HG03064 (cell line): Measurements from ENCODE around the gene RGS12.

Experiments used
- ATAC-seq: cut with Tn5 transposase; IDR thresholded peaks from one replicate; pipeline ENCODE4 v1.9.1; 2021; ENCODE audit warnings: low read depth; ENCODE audit not compliant: unreplicated experiment

RGS12 gene

DNA sequence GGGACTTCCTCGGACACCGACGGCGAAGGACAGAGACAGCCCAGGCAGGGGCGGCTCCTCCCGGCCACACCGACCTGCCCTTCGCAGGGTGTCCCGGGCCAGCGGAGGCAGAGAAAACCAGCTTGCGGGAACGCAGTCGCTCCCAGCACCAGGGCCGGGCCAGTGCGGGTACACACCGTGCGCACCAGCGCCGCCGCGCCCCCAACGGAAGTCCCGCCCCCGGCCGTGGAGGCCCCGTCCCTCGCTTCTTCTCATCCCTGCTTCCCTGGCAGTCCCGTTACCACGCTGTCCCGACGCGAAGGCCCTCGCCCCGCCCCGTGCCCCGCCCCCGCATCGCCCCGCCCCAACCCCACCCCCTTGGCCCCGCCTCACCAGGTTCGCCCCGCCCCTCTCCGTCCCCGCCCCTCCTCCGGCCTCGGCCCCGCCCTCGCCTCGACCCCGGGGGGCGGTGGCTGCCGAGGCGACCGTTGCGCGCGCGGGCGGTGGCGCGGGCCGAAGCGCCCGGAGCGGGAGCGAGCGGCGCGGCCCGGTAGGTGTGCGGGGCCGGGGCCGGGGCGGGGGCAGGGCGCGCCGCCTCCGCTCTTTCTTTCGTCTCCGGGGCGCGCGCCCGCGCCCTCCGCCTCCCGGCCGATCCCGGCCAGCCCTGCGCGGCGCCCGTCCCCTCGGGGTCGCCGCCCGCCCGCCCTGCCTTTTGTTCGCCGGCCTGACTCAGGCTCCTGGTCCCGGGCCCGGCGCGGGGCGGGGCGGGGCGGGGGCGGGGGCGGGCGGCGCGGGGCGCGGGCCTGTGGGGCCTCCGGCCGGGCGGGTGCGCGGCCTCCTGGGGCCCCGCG lies at the start of gene RGS12:
TSS of gene RGS12 (plus strand) at position 451 of the 830 bp plus-strand sequence. CDS start 23,150 bp downstream, outside the sequence.
- ATAC-seq = peak; percentile 76

GRCh38 chr4:3243136-3243780 lies 49.6 kb upstream of the RGS12 start:
- ATAC-seq = no peak

- ATAC-seq = no peak
Observed at GRCh38 chr4:3244002-3244401, 48.8 kb upstream of the RGS12 start.

DNA sequence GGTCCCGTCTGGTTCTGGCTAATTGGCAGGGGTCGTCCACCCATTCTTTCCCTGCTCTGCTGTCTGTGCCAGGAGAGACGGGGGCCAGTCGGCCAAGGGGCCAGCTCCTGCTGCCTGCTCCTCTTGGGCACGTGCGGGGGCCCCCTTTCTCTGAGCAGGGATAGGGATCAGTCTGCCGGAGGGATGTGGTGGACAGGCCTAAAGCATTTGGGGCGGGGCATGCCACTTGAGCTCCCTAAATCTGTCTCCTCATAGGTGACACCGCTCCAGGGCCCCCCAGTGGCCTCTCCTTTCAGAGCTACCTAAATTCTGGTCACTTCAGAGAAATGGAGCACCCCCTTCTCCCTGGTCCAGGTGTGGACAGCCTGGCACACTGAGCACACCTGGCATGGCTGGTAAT lies 48.1 kb upstream of the RGS12 start:
- no peak for ATAC-seq

DNA sequence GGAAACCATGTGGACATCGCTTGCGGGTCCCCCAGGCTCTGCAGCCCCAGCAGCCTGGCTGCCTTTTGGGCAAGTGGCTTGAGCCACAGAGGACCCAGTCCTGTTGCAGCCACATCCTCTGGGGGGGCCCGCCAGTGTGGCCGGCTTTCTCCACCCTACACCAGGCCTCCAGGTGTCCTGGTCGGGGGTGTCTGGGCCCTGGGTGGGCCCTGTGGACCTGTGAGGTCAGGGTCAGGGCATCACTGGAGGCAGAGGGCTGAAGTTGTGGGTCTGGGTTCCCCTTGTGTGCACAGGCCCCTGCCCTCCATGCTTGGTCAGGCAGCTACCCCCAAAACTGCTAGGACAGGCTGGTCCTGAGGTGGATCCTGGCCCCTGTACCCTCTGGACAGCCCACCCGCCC lies 47.1 kb upstream of the RGS12 start:
- ATAC-seq = no peak

- no peak for ATAC-seq
Observed at GRCh38 chr4:3246458-3247398, 46.1 kb upstream of the RGS12 start.

DNA sequence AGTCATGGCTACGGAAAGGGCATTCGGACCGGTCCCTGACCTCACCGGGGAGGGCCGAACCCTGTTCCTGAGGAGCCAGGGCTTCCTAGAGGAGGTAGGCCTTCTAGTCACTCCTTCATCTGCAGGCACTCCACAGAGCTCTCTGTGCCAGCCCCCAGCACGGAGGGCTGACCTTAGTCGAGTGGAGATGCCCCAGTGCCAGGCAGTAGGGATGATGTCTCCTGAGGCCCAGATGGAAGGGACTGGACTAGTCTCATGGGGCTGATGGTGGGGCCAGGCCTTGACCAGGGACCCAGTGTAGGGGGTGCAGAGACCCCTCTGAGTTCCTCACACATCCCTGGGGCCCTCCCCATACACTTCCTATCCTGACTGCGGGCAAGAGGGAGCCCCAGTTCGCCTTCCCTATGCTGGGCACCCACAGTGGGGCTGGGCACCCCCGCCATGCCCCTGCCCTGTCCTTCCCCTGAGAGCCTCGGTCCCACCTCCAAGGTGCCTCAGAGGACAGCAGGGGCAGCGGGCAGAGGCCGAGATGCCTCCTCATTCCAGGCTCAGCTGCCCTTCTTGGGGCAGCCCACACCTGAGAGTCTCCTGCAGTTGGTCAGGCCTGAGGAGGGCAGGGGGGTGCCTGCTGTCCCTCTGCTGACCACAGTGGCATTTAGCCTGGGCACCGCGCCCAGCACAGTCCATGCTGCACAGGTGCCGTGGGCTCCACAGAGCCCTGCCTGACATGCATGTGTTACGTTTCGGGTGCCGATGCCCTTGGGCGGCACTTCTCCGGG lies 45.2 kb upstream of the RGS12 start:
- ATAC-seq = no peak

- no peak for ATAC-seq
Observed at GRCh38 chr4:3248178-3248480, 44.7 kb upstream of the RGS12 start.

GRCh38 chr4:3248811-3249661 lies 43.8 kb upstream of the RGS12 start, which contains the start of gene MSANTD1:
MSANTD1 (plus strand) TSS chr4:3249159; CDS start chr4:3249223, 64 bp downstream.
- ATAC-seq = no peak

DNA sequence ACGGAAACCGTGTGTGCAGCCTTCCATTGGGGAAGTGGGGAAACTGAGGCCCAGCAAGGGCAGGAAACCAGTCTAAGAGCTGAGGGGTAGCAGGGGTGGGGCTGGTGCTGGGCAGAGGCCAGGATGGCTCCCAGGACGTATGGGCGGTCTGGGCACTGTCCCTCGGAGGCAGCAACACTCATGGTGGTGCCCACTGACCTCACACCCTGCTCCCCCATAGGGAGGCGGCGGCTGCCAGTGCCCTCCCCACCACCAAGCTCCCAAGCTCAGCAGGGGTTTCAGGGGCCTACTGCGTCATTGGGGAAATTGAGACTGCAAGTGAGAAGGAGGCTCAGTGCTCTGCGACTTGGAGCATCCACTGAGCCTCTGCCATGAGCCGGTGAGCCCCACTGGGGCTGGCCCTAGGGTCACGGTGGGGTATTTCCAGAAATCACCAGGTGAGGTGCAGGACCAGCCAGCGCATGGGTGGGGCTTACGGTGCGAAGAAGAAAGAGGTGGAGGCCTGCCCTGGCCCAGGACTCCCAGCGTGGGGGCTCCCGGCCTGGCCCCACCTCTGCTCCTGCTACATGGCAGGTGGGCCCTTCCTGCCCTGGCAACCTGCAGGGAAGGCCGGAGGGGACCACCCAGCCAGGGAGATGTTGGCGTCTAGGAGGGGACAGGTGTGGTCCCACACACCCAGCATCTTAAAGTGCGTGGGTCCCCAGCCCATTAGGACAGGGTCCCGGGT lies 42.9 kb upstream of the RGS12 start:
- ATAC-seq = no peak

GRCh38 chr4:3250438-3250955 lies 42.3 kb upstream of the RGS12 start:
- ATAC-seq = no peak

DNA sequence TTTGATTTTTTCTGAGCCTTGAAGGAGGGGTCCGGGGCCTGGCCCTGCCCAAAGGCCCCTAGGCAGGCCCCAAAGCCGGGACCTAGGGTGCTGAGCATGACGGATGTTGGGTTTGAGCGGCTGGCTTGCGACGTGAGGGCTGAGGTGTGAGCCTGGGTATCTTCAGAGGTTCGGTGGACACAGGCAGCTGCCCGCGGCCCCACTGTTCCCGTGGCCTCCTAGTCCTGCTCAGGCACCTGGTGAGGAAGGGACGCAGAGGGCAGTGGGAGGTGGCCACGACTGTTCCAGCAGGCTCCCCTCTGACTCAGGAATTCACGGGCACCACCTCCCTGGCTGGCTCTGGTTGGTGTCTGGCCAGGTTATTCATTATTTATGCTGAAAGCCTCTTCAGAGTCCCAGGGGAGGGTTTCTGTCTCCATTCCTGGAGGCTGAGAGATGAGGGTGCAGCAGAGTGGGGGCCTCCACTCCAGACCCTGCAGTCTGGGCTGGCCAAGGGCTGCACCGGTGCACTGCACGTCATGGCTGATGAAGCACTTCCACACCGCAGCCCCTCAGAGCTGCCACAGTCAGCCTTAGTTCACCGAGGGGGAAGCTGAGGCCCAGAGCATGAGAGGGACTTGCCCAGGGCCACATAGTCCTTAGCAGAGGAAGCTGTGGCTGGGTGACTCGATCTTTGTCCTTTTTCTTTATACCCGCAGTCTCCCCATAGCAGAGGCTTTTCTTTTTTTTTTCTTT lies 41.7 kb upstream of the RGS12 start:
- no peak for ATAC-seq

DNA sequence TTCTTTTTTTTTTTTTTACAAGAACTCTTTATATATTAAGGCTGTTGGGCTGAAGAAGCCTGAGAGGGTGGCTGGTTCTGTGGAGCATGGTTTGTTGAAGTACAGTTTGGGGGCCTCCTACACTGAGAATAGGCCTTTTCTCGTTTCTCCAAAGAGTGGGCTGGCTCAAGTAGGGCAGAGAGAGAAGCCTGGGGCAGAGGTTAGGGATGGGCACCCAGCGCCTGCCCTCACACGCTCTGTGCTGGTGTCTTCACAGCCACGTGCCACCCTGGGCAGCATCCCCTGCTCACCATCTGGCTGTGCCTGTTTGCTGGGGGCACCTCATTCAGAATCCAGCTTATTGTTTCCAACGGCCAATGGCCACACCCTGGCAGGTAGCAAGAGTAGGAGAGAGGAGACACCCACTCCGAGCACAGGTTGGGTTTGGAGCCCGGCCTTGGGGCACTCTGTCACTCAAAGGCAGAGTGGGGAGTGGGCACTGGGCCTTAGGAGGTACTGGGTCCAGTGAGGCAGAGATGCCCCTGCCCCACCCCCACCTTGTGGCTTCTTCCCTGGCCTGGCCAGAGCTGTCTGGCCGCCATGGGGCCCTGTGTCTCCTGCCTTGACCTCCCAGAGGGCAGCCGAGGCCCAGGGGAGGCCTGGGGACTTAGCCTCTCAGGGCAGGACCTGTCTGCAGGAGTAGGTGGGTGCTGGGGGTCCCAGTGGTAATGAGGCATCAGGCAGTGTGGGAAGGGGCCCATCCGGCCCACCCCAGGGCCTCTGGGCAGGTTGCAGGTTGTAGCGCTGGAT lies 40.9 kb upstream of the RGS12 start:
- no peak for ATAC-seq

DNA sequence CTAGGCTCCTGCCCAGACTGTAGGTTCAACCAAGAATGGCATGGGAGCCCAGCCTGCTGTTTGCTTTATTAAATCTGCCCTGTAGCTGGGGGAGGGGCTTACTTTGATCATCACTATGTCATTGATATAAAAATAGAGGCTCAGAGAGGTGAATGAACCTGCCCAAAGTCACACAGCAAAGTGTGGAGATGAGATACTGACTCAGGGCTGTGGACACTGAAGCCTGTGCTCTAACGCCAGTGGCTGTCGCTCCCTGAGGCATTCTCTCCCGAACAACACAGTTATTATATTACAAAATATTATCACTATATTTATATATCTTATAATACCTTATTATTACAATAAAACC lies 40.4 kb upstream of the RGS12 start:
- no peak for ATAC-seq

GRCh38 chr4:3252831-3253641 lies 39.8 kb upstream of the RGS12 start:
- ATAC-seq = no peak

DNA sequence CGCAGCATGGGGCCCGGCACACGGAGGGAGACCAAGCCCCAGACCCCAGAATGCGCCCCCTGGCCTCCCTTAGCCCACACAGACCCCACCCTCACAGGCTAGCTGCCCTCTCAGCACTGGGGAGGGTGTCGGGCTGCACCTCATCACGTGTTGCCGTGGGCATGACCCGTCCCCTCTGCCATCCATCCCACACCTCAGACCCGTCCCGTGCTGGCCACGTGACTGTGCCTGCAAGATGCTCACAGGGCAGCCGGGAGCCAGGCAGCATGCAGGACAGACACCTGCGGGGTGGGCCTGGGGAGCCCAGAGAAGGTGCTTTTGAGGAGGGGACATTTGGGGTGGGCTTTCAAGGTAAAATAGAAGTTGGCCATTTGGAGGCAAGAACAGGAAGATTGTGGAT lies 39.0 kb upstream of the RGS12 start:
- no peak for ATAC-seq
